ENCODE measurements around the gene FARS2. TPM values are rescaled to one million over a fixed set of nuclear protein-coding genes. Genes with fewer than 3 reads are reported as not detected.

Gene FARS2
- total and polyA plus RNA-seq, 2 donors (not counting 3 experiments of a cell fraction or from before 2014, with no cell fraction given), result 20.2 to 20.5 TPM

DNA sequence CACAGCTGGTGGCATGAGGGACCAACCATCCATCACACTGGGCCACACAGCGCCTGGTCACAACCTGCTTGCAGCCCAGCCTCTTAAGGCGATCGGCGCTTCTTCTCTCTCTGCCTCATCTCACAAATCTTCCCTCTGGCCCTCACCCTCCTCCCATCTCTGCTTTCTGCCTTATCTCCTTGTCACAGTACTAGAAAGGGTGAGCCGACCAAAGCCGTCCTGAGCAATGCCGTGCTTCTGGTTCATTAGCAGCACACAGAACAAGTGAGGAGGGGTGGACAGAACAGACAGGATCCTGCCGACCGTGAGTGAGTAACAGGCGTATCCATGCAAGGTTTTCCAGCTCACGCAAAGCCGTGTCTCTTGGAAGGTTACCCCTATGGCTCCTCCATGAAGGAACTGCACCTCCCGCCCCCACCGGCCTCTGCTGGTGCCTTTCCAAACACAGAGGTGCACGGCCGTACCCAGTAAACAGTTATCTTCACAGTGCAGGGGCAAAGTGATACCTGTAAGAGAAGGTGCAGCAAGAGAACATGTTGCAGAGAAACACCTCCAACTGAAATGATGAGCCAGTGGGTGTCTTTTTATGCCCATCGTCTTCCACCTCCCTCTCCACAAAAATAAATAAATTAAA, 331.7 kb downstream of the FARS2 start:
- BruUV-seq (replicated peaks), result no TSS peak
- Histone ChIP-seq H3K9me1 (replicated peaks; ENCODE audit: control insufficient read depth, extremely low read depth, insufficient read depth, low read length) (no peaks in the 10 kb centered on the region), H3K79me2 (ENCODE audit: control insufficient read depth, insufficient read depth, low read length) (no peaks in the 10 kb centered on the region), H2AFZ (ENCODE audit: low read depth, low read length) (no peak overlapping the region), H3K4me2 (ENCODE audit: insufficient read depth, low read length) (no peak overlapping the region), H3K4me1 (ENCODE audit: control insufficient read depth, extremely low read depth, insufficient read depth, low read length) (no peaks in the 10 kb centered on the region), H4K20me1 (replicated peaks; ENCODE audit: control insufficient read depth, extremely low read depth, insufficient read depth, low read length) (no peaks in the 10 kb centered on the region), H3K9me3 (replicated peaks; ENCODE audit: control insufficient read depth, insufficient read depth, low read length) (no peaks in the 10 kb centered on the region), H3K36me3 (ENCODE audit: control insufficient read depth in 2 of 2, extremely low read depth in 1 of 2, insufficient read depth in 2 of 2, low read length in 2 of 2) (no peaks in the 10 kb centered on the region), H3K27me3 (ENCODE audit: control insufficient read depth in 2 of 2, insufficient read depth in 2 of 2, low read length in 2 of 2) (no peaks in the 10 kb centered on the region), H3K9ac (replicated peaks; ENCODE audit: extremely low read depth, insufficient read depth, low read length) (no peak overlapping the region), H3K27ac (ENCODE audit: insufficient read depth, low read depth, low read length) (no peak overlapping the region), H3K4me3 (replicated peaks in 1 of 3; ENCODE audit: insufficient read depth in 1 of 3, low read depth in 1 of 3, low read length in 3 of 3) (no peak overlapping the region)
- dilution Hi-C loops (cut with MboI; ENCODE audit: extremely low pct_ligation_motif_present, low sequenced_read_pairs) (no loop called here), intact Hi-C loops (cut with micrococcal nuclease) (no loop called here)
- ChIA-PET POLR2A (no interaction called here), CTCF (no interaction called here)
- DNase-seq (ENCODE audit: low read depth, low spot score) (no peak), FAIRE-seq (no peak)
- TF ChIP-seq GATA2 (IDR thresholded peaks at IDR 0.05; ENCODE audit: insufficient read depth, insufficient read length, low read depth, low read length), result no peak
- TF ChIP-seq, protein P1, sequence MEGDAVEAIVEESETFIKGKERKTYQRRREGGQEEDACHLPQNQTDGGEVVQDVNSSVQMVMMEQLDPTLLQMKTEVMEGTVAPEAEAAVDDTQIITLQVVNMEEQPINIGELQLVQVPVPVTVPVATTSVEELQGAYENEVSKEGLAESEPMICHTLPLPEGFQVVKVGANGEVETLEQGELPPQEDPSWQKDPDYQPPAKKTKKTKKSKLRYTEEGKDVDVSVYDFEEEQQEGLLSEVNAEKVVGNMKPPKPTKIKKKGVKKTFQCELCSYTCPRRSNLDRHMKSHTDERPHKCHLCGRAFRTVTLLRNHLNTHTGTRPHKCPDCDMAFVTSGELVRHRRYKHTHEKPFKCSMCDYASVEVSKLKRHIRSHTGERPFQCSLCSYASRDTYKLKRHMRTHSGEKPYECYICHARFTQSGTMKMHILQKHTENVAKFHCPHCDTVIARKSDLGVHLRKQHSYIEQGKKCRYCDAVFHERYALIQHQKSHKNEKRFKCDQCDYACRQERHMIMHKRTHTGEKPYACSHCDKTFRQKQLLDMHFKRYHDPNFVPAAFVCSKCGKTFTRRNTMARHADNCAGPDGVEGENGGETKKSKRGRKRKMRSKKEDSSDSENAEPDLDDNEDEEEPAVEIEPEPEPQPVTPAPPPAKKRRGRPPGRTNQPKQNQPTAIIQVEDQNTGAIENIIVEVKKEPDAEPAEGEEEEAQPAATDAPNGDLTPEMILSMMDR (IDR thresholded peaks at IDR 0.05; ENCODE audit: extremely low read depth in 1 of 2, insufficient read depth in 1 of 2, low read depth in 1 of 2, low read length in 2 of 2), result no peak
- TF ChIP-seq MAX (IDR thresholded peaks at IDR 0.05; ENCODE audit: insufficient read depth, insufficient read length), result no peak
- TF ChIP-seq POLR2A (IDR thresholded peaks at IDR 0.05; ENCODE audit: low read depth, low read length), result no peak
- no peak for TF ChIP-seq JUN (IDR thresholded peaks at IDR 0.05; ENCODE audit: borderline replicate concordance, insufficient read depth, insufficient read length, low read depth)
- no peak for TF ChIP-seq FOS (IDR thresholded peaks at IDR 0.05; ENCODE audit: borderline replicate concordance, insufficient read depth, low read length)
- TF ChIP-seq POLR2AphosphoS5 (IDR thresholded peaks at IDR 0.05; ENCODE audit: insufficient read depth, low read depth, low read length), result no peak
- TF ChIP-seq MYC (IDR thresholded peaks at IDR 0.05; ENCODE audit: low read depth, low read length), result no peak
- no peak for TF ChIP-seq EZH2 (IDR thresholded peaks at IDR 0.05; ENCODE audit: borderline replicate concordance, low read depth, low read length, severe bottlenecking)
